ENCODE measurements around the gene SLC35E3. TPM values are rescaled to one million over a fixed set of nuclear protein-coding genes. Genes with fewer than 3 reads are reported as not detected.
A peak's percentile ranks its signal among the peaks of the same experiment; 100 is the strongest.

The SLC35E3 gene
- total and polyA plus RNA-seq, 7 donors: under 0.01 to 5.3 (median 1.8) TPM

DNA sequence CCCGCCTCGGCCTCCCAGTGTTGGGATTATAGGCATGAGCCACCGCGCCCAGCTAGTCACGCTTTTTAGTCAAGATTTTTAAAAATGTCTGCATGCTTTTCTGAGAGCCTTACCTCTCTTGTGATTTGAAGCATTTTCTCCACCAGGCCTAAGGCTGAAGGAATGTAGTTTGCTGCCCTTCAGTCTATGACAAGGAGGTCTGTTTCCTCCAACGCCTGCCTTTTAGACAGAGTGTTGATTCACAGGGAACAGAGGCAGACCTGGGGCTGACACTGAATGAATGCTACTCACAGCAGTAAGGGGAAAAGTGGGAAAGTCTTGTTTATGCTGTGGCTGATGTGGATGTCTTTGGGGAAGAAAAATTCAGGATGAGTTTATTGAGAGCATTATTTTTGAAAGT is 34.8 kb downstream of the SLC35E3 start:
- H3K27me3 ChIP-seq: no peaks in the 10 kb centered on the region
- no peak overlapping the region for H3K4me3 ChIP-seq
- 92 to 96% methylated on average over 6 of the region's 6 CpGs for WGBS, 2 donors
- no peaks in the 10 kb centered on the region for H3K9me3 ChIP-seq
- no peak overlapping the region for H3K27ac ChIP-seq
- no peaks in the 10 kb centered on the region for H3K4me1 ChIP-seq
- H3K36me3 ChIP-seq: no peaks in the 10 kb centered on the region
- TF ChIP-seq EP300 (IDR thresholded peaks at IDR 0.05) (no peak), POLR2AphosphoS5 (IDR thresholded peaks at IDR 0.05) (no peak), POLR2A (IDR thresholded peaks at IDR 0.05) (no peak), CTCF (IDR thresholded peaks at IDR 0.05) (no peak)
- intact Hi-C loops (cut with DNase I): no loop called here
- DNase-seq: no peak

- H3K9me3 ChIP-seq: no peaks in the 10 kb centered on the region
- no peaks in the 10 kb centered on the region for H3K27me3 ChIP-seq
- TF ChIP-seq POLR2A (IDR thresholded peaks at IDR 0.05): no peak
- no peak for TF ChIP-seq EP300 (IDR thresholded peaks at IDR 0.05)
- no peak for TF ChIP-seq POLR2AphosphoS5 (IDR thresholded peaks at IDR 0.05)
- no peak for TF ChIP-seq CTCF (IDR thresholded peaks at IDR 0.05)
- H3K27ac ChIP-seq: no peak overlapping the region
- intact Hi-C loops (cut with DNase I): no loop called here
- no peaks in the 10 kb centered on the region for H3K4me1 ChIP-seq
- 96 to 97% methylated on average over 6 of the region's 6 CpGs for WGBS, 2 donors
- no peak for DNase-seq
- H3K36me3 ChIP-seq: no peaks in the 10 kb centered on the region
- no peak overlapping the region for H3K4me3 ChIP-seq
These were observed 35.8 kb downstream of the SLC35E3 start for GRCh38 chr12:68781728-68782127.

DNA sequence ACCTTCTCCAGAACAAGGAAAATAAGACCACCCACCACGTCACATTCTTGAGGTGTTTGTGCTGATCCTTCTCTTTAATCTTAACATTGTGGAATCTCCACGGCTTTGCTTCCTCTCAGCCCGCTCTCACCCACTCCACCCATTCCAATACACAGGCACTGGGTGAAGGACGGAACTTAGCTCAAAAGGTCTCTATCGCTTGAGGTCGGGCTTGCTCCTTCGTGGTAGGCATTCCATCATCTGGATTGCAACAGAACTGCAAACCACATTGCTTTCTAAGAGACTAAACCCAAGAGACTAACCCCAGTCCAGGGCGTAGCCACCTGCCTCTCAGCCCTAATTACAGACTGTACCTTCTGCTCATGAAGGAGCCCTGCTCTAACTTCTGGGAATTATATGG is 38.0 kb downstream of the SLC35E3 start:
- Histone ChIP-seq H3K27ac (no peak overlapping the region), H3K4me1 (no peaks in the 10 kb centered on the region), H3K27me3 (no peaks in the 10 kb centered on the region), H3K36me3 (no peaks in the 10 kb centered on the region), H3K9me3 (no peaks in the 10 kb centered on the region), H3K4me3 (no peak overlapping the region)
- TF ChIP-seq POLR2AphosphoS5 (IDR thresholded peaks at IDR 0.05) (no peak), CTCF (IDR thresholded peaks at IDR 0.05) (no peak), EP300 (IDR thresholded peaks at IDR 0.05) (no peak), POLR2A (IDR thresholded peaks at IDR 0.05) (no peak)
- WGBS, 2 donors: 82 to 91% methylated on average over 8 of the region's 8 CpGs
- intact Hi-C loops (cut with DNase I): no loop called here
- no peak for DNase-seq

- no peak for DNase-seq
- H3K36me3 ChIP-seq: no peaks in the 10 kb centered on the region
- H3K27ac ChIP-seq: peak overlapping the region in 2 of 4 donors; percentile 2 to 5
- no peaks in the 10 kb centered on the region for H3K9me3 ChIP-seq
- intact Hi-C loops (cut with DNase I): no loop called here
- no peaks in the 10 kb centered on the region for H3K27me3 ChIP-seq
- no peak overlapping the region for H3K4me3 ChIP-seq
- no peaks in the 10 kb centered on the region for H3K4me1 ChIP-seq
- TF ChIP-seq POLR2A (IDR thresholded peaks at IDR 0.05) (no peak), EP300 (IDR thresholded peaks at IDR 0.05) (no peak), POLR2AphosphoS5 (IDR thresholded peaks at IDR 0.05) (no peak), CTCF (IDR thresholded peaks at IDR 0.05) (no peak)
- 79 to 80% methylated on average over 2 of the region's 2 CpGs for WGBS, 2 donors
These were observed 39.4 kb downstream of the SLC35E3 start for GRCh38 chr12:68785358-68785757.

DNA sequence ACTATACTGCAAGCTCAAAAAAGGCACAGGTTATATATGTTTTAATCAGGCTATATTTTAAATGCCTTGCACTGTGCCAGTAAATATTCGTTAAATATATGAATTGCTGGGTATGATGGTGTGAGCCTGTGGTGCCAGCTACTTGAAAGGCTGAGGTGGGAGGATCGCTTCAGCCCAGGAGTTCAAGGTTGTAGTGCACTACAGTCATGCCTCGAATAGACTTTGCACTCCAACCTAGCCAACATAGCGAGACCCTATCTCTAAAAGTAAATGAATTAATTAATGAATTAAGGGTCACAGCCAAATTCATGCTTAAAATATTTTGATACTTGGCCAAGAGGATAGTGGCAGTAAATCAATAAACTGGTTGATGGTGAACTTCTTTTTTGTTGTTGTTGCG is 39.8 kb downstream of the SLC35E3 start:
- 82 to 95% methylated on average over 5 of the region's 5 CpGs for WGBS, 2 donors
- no peaks in the 10 kb centered on the region for H3K4me1 ChIP-seq
- H3K9me3 ChIP-seq: no peaks in the 10 kb centered on the region
- TF ChIP-seq POLR2AphosphoS5 (IDR thresholded peaks at IDR 0.05): no peak
- TF ChIP-seq POLR2A (IDR thresholded peaks at IDR 0.05): no peak
- TF ChIP-seq EP300 (IDR thresholded peaks at IDR 0.05): no peak
- TF ChIP-seq CTCF (IDR thresholded peaks at IDR 0.05): no peak
- H3K27ac ChIP-seq: peak overlapping the region in 1 of 4 donors; percentile 5
- no peaks in the 10 kb centered on the region for H3K36me3 ChIP-seq
- intact Hi-C loops (cut with DNase I): no loop called here
- DNase-seq: no peak
- H3K4me3 ChIP-seq: no peak overlapping the region
- no peaks in the 10 kb centered on the region for H3K27me3 ChIP-seq

Measured in sigmoid colon (tissue), 7 donors.